Stomach (tissue), 9 donors: ENCODE measurements around the gene GPNMB. TPM values are rescaled to one million over a fixed set of nuclear protein-coding genes. Genes with fewer than 3 reads are reported as not detected.
A peak's percentile ranks its signal among the peaks of the same experiment; 100 is the strongest.

Experiments used
- DNase-seq, 2 donors: peaks; one replicate each; pipeline versions ENCODE4 v3.0.0 to v3.0.0-alpha.2; 2013 to 2019
- H3K27ac ChIP-seq, 5 donors: fragments of 200-600 bp in 4 of 5; sonication (generic) in 4 of 5; one replicate each; pipeline ENCODE4 v1.5.1; 2013 to 2019; ENCODE audit warnings: mild to moderate bottlenecking in 1 of 5, moderate library complexity in 1 of 5
- H3K27me3 ChIP-seq, 3 donors: fragments of 200-600 bp; sonication (generic); one replicate each; pipeline ENCODE4 v1.5.1; 2017 to 2019; ENCODE audit warnings: mixed run types in 1 of 3
- H3K36me3 ChIP-seq, 4 donors: fragments of 200-600 bp; sonication (generic); 1 replicate in 3 of 4; 2 replicates in 1 of 4; pipeline ENCODE4 v1.5.1; 2016 to 2019
- H3K4me1 ChIP-seq, 4 donors: fragments of 200-600 bp; sonication (generic); one replicate each; pipeline ENCODE4 v1.5.1; 2016 to 2019
- H3K4me3 ChIP-seq, 4 donors: fragments of 200-600 bp; sonication (generic) in 3 of 4; one replicate each; pipeline ENCODE4 v1.5.1; 2016 to 2019; ENCODE audit warnings: mild to moderate bottlenecking in 1 of 4
- H3K9me3 ChIP-seq, 4 donors: fragments of 200-600 bp; sonication (generic); one replicate each; pipeline ENCODE4 v1.5.1; 2016 to 2019
- CTCF ChIP-seq, 7 experiments: fragments of 450-650 bp in 4 of 7; fragments of 200-600 bp in 3 of 7; sonication (generic) in 3 of 7; IDR thresholded peaks; one replicate each; pipeline ENCODE4 v1.5.1; 2016 to 2019; ENCODE audit warnings: antibody characterized with exemption in 7 of 7, control low read depth in 2 of 7, mild to moderate bottlenecking in 1 of 7
- EP300 ChIP-seq: sonication (generic); formaldehyde crosslinking; IDR thresholded peaks from one replicate; pipeline ENCODE4 v1.6.1; 2017; ENCODE audit warnings: antibody characterized with exemption
- POLR2A ChIP-seq, 4 donors: fragments of 450-650 bp; IDR thresholded peaks; one replicate each; pipeline ENCODE4 v1.6.1; 2016; ENCODE audit warnings: antibody characterized with exemption in 4 of 4, control low read depth in 2 of 4, mild to moderate bottlenecking in 1 of 4, moderate library complexity in 1 of 4
- POLR2AphosphoS5 ChIP-seq, 3 donors: sonication (generic); formaldehyde crosslinking; IDR thresholded peaks; one replicate each; pipeline ENCODE4 v1.6.1; 2016; ENCODE audit warnings: antibody characterized with exemption in 3 of 3
- WGBS, 5 donors: extraction: QIAGEN DNeasy Blood & Tissue Kit in 3 of 5; methylation state at CpG; one replicate each; pipeline versions ENCODE4 v1.1.5 to v1.1.7; 2013 to 2018; 5-methylcytosine and 5-hydroxymethylcytosine counted together
- intact Hi-C: fragments of 100-400 bp; cut with DNase I; formaldehyde crosslinking; loops from one replicate; pipeline ENCODE4 v1.15.1; 2023; ENCODE audit warnings: low total_unique reads
- polyA plus RNA-seq, 3 donors: library from polyadenylated mRNA; stranded (reverse); fragments of 200-250 nt; gene quantifications; one replicate each; pipeline ENCODE4 v1.2.3, GENCODE V29; 2013
- total RNA-seq, 5 donors: library from RNA; depleted of rRNA; stranded (reverse); fragments of >200 nt; gene quantifications; one replicate each; pipeline versions ENCODE4 v1.1.0 to v1.2.3, GENCODE V29; 2014 to 2016
- donor health status: healthy with polysubstance abuse.
- donor health status: Bipolar disorder and iron deficiency.
- donor health status: healthy.

Gene GPNMB
- total and polyA plus RNA-seq, 8 donors = 6.1 to 32.7 (median 24.0) TPM

- peak overlapping the region; percentile 30 to 37 (median 32) for H3K4me3 ChIP-seq
- no peak for DNase-seq
- 32 to 57% (median 52%) methylated on average over 2 of the region's 2 CpGs for WGBS, 5 donors
- H3K36me3 ChIP-seq = peaks cover under 1 to 23% (median 19%) of the 10 kb centered on the region in 4 donors
- intact Hi-C loops = no loop called here
- H3K27ac ChIP-seq = peak overlapping the region in 3 of 5 donors; percentile 4 to 61 (median 50)
- peaks cover 0 to 19% (median 6%) of the 10 kb centered on the region in 3 donors for H3K27me3 ChIP-seq
- peaks cover 0 to 8% (median 5%) of the 10 kb centered on the region in 4 donors for H3K4me1 ChIP-seq
- TF ChIP-seq EP300 = no peak
- TF ChIP-seq CTCF (IDR thresholded peaks at IDR 0.05) = no peak
- TF ChIP-seq POLR2AphosphoS5 (IDR thresholded peaks at IDR 0.05) = no peak
- no peak for TF ChIP-seq POLR2A (IDR thresholded peaks at IDR 0.05)
- no peaks in the 10 kb centered on the region for H3K9me3 ChIP-seq
These were observed 41.0 kb upstream of the GPNMB start for GRCh38 chr7:23205577-23205908.

GRCh38 chr7:23205909-23206767, 40.4 kb upstream of the GPNMB start:
- H3K4me1 ChIP-seq = peaks cover 0 to 8% (median 5%) of the 10 kb centered on the region in 4 donors
- H3K4me3 ChIP-seq = peak overlapping the region; percentile 30 to 37 (median 32)
- peaks cover 0 to 17% (median 13%) of the 10 kb centered on the region in 4 donors for H3K36me3 ChIP-seq
- H3K27ac ChIP-seq = peak overlapping the region in 4 of 5 donors; percentile 4 to 61 (median 50)
- intact Hi-C loops = no loop called here
- DNase-seq = peak in 1 of 2 donors; percentile 67
- TF ChIP-seq EP300 (no peak), POLR2AphosphoS5 (IDR thresholded peaks at IDR 0.05) (no peak), CTCF (IDR thresholded peaks at IDR 0.05) (no peak), POLR2A (IDR thresholded peaks at IDR 0.05) (no peak)
- no peaks in the 10 kb centered on the region for H3K9me3 ChIP-seq
- peaks cover 0 to 19% (median 6%) of the 10 kb centered on the region in 3 donors for H3K27me3 ChIP-seq
- WGBS, 5 donors = 19 to 53% (median 25%) methylated on average over 37 to 76 of the region's 76 CpGs

- Histone ChIP-seq H3K27ac (no peak overlapping the region), H3K9me3 (no peaks in the 10 kb centered on the region), H3K4me3 (no peak overlapping the region), H3K4me1 (peaks cover 0 to 8% (median 5%) of the 10 kb centered on the region in 4 donors), H3K27me3 (peaks cover 0 to 19% (median 6%) of the 10 kb centered on the region in 3 donors), H3K36me3 (peaks cover 0 to 8% (median 4%) of the 10 kb centered on the region in 4 donors)
- 56 to 77% (median 70%) methylated on average over 2 of the region's 2 CpGs for WGBS, 5 donors
- intact Hi-C loops = no loop called here
- no peak for TF ChIP-seq POLR2AphosphoS5 (IDR thresholded peaks at IDR 0.05)
- no peak for TF ChIP-seq POLR2A (IDR thresholded peaks at IDR 0.05)
- no peak for TF ChIP-seq CTCF (IDR thresholded peaks at IDR 0.05)
- TF ChIP-seq EP300 = no peak
- peak in 1 of 2 donors; percentile 25 for DNase-seq
These were observed 39.6 kb upstream of the GPNMB start for GRCh38 chr7:23207021-23207420.

- intact Hi-C loops = no loop called here
- DNase-seq = no peak
- WGBS, 5 donors = 81 to 87% (median 83%) methylated on average over 3 of the region's 3 CpGs
These were observed 38.7 kb upstream of the GPNMB start for GRCh38 chr7:23207884-23208283.

More at GRCh38 chr7:23207884-23208283, 38.7 kb upstream of the GPNMB start:
- no peak for TF ChIP-seq EP300
- no peak for TF ChIP-seq POLR2A (IDR thresholded peaks at IDR 0.05)
- TF ChIP-seq POLR2AphosphoS5 (IDR thresholded peaks at IDR 0.05) = no peak
- no peak for TF ChIP-seq CTCF (IDR thresholded peaks at IDR 0.05)
- Histone ChIP-seq H3K9me3 (no peaks in the 10 kb centered on the region), H3K36me3 (no peaks in the 10 kb centered on the region), H3K27ac (no peak overlapping the region), H3K27me3 (peaks cover 0 to 19% (median 6%) of the 10 kb centered on the region in 3 donors), H3K4me1 (peaks cover 0 to 8% (median 5%) of the 10 kb centered on the region in 4 donors), H3K4me3 (no peak overlapping the region)
